Measurements from ENCODE around the gene PLCH1. TPM values are rescaled to one million over a fixed set of nuclear protein-coding genes. Genes with fewer than 3 reads are reported as not detected.

Gene PLCH1
- total and polyA plus RNA-seq, 2 of the 8 experiments (the other 6 are each of a cell fraction or from before 2014, with no cell fraction given): 5.8 to 17.2 TPM

DNA sequence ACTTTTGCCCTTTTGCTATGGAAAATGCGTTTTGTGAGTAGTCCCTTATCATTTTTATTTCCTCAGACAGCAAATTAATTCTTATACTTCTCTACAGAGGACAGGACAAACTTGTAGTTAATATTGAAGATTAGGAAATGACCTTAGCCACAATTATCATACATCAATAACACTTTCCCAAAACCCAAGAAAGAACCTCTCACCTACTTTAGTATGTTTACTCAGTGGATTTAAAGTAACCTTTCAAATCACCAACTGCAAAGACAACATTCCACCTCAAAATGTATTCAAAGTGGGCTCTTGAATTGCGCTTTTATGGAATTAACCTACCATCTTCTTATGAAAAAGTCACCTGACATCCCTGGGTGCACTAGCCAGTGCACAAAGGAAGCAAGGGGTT is 107.3 kb downstream of the PLCH1 start (continued):
- TF ChIP-seq, protein P1, sequence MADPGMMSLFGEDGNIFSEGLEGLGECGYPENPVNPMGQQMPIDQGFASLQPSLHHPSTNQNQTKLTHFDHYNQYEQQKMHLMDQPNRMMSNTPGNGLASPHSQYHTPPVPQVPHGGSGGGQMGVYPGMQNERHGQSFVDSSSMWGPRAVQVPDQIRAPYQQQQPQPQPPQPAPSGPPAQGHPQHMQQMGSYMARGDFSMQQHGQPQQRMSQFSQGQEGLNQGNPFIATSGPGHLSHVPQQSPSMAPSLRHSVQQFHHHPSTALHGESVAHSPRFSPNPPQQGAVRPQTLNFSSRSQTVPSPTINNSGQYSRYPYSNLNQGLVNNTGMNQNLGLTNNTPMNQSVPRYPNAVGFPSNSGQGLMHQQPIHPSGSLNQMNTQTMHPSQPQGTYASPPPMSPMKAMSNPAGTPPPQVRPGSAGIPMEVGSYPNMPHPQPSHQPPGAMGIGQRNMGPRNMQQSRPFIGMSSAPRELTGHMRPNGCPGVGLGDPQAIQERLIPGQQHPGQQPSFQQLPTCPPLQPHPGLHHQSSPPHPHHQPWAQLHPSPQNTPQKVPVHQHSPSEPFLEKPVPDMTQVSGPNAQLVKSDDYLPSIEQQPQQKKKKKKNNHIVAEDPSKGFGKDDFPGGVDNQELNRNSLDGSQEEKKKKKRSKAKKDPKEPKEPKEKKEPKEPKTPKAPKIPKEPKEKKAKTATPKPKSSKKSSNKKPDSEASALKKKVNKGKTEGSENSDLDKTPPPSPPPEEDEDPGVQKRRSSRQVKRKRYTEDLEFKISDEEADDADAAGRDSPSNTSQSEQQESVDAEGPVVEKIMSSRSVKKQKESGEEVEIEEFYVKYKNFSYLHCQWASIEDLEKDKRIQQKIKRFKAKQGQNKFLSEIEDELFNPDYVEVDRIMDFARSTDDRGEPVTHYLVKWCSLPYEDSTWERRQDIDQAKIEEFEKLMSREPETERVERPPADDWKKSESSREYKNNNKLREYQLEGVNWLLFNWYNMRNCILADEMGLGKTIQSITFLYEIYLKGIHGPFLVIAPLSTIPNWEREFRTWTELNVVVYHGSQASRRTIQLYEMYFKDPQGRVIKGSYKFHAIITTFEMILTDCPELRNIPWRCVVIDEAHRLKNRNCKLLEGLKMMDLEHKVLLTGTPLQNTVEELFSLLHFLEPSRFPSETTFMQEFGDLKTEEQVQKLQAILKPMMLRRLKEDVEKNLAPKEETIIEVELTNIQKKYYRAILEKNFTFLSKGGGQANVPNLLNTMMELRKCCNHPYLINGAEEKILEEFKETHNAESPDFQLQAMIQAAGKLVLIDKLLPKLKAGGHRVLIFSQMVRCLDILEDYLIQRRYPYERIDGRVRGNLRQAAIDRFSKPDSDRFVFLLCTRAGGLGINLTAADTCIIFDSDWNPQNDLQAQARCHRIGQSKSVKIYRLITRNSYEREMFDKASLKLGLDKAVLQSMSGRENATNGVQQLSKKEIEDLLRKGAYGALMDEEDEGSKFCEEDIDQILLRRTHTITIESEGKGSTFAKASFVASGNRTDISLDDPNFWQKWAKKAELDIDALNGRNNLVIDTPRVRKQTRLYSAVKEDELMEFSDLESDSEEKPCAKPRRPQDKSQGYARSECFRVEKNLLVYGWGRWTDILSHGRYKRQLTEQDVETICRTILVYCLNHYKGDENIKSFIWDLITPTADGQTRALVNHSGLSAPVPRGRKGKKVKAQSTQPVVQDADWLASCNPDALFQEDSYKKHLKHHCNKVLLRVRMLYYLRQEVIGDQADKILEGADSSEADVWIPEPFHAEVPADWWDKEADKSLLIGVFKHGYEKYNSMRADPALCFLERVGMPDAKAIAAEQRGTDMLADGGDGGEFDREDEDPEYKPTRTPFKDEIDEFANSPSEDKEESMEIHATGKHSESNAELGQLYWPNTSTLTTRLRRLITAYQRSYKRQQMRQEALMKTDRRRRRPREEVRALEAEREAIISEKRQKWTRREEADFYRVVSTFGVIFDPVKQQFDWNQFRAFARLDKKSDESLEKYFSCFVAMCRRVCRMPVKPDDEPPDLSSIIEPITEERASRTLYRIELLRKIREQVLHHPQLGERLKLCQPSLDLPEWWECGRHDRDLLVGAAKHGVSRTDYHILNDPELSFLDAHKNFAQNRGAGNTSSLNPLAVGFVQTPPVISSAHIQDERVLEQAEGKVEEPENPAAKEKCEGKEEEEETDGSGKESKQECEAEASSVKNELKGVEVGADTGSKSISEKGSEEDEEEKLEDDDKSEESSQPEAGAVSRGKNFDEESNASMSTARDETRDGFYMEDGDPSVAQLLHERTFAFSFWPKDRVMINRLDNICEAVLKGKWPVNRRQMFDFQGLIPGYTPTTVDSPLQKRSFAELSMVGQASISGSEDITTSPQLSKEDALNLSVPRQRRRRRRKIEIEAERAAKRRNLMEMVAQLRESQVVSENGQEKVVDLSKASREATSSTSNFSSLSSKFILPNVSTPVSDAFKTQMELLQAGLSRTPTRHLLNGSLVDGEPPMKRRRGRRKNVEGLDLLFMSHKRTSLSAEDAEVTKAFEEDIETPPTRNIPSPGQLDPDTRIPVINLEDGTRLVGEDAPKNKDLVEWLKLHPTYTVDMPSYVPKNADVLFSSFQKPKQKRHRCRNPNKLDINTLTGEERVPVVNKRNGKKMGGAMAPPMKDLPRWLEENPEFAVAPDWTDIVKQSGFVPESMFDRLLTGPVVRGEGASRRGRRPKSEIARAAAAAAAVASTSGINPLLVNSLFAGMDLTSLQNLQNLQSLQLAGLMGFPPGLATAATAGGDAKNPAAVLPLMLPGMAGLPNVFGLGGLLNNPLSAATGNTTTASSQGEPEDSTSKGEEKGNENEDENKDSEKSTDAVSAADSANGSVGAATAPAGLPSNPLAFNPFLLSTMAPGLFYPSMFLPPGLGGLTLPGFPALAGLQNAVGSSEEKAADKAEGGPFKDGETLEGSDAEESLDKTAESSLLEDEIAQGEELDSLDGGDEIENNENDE (IDR thresholded peaks at IDR 0.05; ENCODE audit: insufficient replicate concordance, low read length): no peak
- TF ChIP-seq RFX5 (IDR thresholded peaks at IDR 0.05; ENCODE audit: borderline replicate concordance, low read depth, low read length): no peak
- TF ChIP-seq, protein P2, sequence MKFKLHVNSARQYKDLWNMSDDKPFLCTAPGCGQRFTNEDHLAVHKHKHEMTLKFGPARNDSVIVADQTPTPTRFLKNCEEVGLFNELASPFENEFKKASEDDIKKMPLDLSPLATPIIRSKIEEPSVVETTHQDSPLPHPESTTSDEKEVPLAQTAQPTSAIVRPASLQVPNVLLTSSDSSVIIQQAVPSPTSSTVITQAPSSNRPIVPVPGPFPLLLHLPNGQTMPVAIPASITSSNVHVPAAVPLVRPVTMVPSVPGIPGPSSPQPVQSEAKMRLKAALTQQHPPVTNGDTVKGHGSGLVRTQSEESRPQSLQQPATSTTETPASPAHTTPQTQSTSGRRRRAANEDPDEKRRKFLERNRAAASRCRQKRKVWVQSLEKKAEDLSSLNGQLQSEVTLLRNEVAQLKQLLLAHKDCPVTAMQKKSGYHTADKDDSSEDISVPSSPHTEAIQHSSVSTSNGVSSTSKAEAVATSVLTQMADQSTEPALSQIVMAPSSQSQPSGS (IDR thresholded peaks at IDR 0.05; ENCODE audit: low read length): no peak
- TF ChIP-seq SP2 (IDR thresholded peaks at IDR 0.05; ENCODE audit: low read length): no peak
- TF ChIP-seq FOSL1 (IDR thresholded peaks at IDR 0.05; ENCODE audit: insufficient read depth, low read depth, low read length): no peak
- TF ChIP-seq PHF8 (conservative IDR thresholded peaks at IDR 0.05; ENCODE audit: low read depth, low read length): no peak
- TF ChIP-seq CBX8 (IDR thresholded peaks at IDR 0.05; ENCODE audit: borderline replicate concordance, low read depth, low read length): no peak
- no peak for TF ChIP-seq RBBP5 (IDR thresholded peaks at IDR 0.05; ENCODE audit: borderline replicate concordance, low read depth, low read length)

Measured in H1 (cell line).